HT-29 (cell line): Measurements from ENCODE around the gene PSTK. TPM values are rescaled to one million over a fixed set of nuclear protein-coding genes. Genes with fewer than 3 reads are reported as not detected.

ENCODE experiments used
- DNase-seq: peaks from one replicate; pipeline ENCODE4 v3.0.0-alpha.2; 2015; ENCODE audit warnings: low spot score
- total RNA-seq: library from RNA; depleted of rRNA; stranded (reverse); fragments of >200 nt; shearing (Covaris generic); gene quantifications from 2 replicates; pipeline ENCODE4 v1.2.3, GENCODE V29; 2014; rRNA removed

PSTK gene, protein sequence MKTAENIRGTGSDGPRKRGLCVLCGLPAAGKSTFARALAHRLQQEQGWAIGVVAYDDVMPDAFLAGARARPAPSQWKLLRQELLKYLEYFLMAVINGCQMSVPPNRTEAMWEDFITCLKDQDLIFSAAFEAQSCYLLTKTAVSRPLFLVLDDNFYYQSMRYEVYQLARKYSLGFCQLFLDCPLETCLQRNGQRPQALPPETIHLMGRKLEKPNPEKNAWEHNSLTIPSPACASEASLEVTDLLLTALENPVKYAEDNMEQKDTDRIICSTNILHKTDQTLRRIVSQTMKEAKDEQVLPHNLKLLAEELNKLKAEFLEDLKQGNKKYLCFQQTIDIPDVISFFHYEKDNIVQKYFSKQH
- total RNA-seq, result 4.2 and 6.0 TPM in 2 replicates

DNA sequence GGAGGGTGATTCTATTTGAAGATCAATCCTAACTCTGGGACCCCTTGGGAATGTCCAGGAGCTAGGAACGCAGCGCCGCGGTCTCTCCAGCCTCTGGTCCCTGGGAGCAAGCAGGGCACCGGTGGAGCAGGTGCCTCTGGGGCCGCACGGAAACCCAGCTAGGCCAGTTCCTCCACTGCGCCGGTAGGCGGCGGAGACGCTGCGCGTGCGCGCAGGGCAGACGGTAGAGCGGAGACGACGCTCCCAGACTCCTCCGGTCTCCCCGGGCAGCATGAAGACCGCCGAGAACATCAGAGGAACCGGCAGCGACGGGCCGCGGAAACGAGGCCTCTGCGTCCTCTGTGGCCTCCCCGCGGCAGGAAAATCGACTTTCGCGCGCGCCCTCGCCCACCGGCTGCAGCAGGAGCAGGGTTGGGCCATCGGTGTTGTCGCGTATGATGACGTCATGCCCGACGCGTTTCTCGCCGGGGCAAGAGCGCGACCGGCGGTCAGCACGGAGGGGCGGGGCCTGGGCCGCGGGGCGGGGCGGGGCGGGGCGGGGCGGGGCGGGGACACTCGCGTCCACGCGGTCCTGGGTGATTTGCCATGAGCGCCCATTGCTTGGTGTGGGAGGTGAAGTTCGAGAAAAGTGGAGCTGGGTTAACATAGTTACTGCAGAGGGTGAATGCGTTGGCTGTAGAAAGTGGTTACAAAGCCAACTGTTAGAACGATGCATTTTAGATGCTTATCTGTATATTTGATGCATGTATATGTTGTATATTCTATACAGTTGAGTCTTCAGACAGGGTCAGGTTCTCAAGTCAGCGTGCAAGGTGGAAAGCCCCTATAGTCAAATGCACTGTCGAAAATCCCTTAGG is at the start of gene PSTK:
TSS of gene PSTK (plus strand) at position 193 of the 857 bp plus-strand sequence. CDS start at position 272, 79 bp downstream.
- DNase-seq, result peak; percentile 94

DNA sequence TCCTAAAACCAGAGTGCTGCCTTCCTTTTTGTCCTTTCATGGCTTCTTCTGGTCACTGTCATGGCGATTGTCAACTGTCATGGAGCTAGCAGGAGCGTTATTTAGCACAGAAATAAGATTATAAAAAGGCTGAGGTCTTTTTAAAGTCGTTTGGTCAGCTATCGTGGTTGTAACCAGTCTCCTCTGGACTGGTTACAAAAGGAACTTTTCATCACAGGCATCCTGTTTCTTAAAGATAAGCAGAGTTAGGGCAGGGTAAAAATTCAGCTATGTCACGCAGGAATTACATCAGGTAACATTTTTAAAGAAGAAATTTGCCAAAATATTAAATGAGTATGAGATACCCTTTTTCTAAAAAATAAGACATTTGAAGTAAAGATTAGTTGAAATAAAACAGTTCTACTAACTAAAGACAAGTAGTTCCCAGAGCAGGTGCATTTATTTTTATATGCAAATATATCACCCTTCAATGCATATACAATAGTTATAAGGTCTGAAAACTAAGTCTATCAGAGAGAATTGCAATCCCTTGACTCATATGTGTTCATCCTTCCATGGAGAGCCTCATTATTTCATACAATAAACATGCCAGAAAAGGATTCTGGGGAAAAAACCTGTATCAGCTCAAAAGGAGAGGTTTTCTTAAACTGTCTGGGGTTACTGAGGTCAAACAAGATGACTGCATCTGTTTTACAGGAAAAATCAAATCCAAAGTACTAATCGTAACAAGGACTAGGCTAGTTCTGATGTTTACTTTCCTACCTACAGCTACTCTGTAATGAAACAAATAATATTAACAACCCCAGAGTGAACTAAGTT is 48.9 kb upstream of the PSTK start:
- no peak for DNase-seq

DNA sequence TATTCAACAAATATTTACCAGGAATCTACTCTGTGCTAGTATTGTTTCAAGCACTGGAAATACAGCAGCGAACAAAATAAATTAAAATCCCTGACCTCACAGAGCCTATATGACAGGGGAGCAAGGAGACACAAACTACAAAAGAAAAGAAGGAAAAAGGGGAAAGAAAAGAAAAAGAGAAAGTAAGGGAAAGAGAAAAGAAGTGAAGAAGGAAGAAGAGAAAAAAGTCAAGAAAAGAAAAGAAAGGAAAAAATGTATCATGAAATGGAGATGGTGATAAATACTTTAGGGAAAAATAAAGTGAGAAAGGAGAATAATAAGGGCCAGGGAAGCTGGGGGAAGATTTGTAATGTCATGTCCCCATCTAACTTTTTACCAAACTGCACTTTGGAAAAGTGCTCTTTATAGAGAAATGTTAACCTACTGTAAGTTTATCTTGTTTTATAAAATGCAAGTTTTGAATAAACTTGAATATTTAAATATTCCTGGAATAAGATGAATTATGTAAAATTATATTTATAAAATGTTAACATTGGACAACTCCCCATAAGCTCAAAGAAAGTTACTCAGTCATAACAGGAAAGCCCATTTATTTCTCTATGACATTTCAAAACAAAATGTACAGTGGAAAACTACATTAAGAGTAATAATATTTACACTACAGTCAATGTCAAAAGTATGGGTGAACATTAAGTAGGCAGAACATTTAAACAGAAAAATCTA is 40.9 kb upstream of the PSTK start:
- DNase-seq, result no peak

DNA sequence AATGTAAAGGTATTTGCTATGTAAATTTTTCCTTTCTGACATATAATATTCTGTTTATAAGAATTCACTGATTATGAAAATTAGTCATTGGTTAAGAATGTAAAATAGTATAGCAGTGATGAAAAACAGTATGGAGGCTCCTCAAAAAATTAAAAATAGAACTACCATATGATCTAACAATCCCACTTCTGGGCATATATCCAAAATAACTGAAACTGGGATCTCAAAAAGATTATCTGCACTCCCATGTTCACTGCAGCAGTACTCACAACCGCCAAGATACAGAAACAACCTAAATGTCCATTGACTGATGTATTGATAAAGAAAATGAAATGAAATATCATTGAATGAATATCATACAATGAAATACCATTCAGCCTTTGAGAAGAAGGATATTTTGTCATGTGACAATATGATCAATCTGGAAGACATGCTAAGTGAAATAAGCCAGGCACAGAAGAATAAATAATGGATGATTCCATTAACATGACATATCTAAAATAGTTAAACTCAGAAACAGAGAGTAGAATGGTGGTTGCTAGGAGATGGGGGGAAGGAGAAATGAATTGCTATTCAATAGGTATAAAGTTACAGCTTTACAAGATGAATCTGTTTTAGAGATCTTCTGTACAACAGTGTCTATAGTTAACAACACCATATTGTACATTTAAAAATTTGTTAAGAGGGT is 40.2 kb upstream of the PSTK start:
- DNase-seq, result no peak

DNA sequence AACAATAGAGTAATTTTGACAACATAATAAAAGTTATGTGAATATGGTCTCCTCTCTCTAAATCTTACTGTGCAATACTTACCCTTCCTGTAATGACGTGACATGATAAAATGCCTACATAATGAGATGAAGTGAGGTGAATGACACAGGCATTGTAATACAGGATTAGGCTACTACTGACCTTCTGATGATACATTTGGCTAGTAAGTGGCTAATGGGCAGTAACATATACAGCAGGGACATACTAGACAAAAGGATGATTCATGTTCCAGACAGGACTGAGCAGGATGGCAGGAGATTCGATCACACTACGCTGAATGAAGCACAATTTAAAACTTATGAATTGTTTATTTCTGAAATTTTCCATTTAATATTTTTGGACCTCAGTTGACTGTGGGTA is 30.9 kb upstream of the PSTK start:
- no peak for DNase-seq

DNA sequence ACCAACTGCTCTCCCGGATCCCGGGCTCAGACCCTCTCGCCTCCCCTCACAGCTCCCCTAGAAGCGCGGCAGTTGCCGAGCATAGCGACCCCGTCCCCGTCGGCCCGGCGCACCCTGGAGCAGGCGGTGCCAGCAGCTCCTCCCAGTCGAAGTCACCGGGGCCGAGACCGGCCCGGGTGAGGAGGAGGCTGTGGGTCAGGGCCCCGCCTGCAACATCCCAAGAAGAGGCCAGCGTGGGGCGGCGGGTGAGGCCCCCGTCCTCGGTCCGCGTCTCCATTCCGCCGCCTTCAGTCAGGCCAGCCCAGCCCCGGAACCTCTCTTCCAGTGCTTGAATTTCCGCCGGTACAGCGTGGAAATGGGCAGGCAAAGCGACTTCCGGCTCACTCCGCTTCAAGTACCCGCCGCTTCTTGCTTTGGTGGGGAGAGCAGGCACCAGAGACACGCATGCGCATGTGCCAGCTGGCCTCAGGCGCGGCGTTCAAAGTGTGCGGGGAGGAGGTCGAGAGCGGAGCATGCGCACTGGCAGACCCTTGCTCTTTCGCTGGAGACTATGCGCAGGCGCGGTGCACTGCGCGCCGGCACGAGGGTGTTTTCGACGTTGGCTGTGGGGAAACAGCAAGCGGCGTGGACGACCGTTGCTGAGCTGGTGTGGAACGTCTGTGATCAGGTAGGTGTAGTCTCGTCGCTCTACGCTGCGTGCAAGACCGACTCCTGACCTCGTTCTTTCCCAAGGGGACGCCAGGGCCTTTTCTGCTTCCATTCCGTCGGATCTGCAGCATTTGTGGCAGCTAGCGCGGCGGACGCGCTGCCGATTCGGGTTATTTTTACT is 26.1 kb upstream of the PSTK start, which contains the start of gene C10orf88:
TSS of gene C10orf88 (minus strand) at position 326 of the 829 bp plus-strand sequence. CDS start at position 277, 49 bp downstream.
- DNase-seq, result peak; percentile 95

DNA sequence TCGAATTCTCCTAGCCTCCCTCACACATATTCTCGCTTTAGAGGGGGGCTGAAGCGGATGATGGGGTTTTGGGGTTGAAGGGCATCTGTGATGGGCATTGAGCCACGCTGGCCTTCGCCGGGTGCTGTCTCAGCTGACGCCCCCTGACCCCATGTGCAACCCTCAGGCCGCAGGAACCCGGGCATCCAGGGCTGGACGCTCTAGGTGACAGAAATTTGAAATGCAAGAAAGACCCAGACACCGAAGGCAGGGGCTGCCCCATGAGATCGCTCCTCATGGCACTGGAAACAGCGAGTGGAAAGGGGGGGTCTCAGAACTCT is 25.5 kb upstream of the PSTK start:
- DNase-seq, result no peak

DNA sequence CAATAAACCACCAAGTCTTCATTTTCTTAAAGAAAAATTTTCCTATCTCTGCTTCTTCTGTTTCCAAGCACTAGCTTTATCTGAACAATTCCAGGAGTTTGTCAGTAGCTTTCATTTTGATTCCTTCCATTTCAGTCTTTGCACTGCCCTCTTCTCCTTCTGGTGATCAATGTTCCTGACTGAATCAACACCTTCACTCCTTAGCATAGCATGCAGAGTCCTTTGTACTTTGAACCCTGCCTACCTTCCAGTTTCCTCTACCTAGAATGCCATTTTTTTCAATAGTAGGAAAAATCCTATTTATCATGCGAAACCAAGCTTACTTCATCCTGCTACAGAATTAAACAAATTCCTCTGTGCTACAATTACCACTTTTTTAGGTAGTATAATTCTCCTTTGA is 24.3 kb upstream of the PSTK start:
- DNase-seq, result peak; percentile 2

DNA sequence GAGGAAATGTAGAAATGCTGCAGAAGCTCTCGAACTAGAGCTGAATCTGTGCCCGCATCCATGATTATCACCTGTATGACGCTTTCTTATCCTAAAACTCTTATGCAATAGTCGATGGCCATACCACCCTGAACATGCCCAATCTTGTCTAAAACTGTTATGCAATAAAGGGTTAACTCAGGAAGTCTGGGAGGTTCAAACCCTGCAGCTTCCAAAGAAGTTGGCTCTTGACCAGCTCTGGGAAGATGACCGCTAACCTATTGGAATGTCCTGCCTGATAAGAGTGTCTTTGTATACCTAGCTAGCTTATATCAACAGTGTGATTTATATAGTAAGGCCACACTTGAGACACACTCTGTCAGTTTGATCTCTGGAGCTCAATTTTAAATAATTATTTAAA is 22.7 kb upstream of the PSTK start:
- DNase-seq, result no peak

DNA sequence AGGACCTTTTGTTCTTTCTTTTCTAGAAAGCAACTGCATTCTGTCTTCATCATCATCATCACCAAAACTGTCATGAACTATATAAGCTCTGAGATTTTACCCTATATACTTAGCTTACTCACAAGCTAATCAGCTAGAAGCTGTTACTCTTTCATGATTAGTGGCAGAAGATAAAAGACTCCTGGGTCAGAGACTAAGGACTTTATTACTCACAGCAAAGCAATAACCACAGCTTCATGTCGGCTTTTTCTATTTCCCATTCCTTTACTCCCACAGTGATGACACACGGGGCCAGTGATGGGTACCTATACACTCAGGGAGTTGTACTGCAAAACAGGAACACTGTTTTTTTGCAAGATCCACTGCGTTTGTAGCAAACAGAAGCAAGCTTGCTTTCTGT is 17.8 kb upstream of the PSTK start:
- no peak for DNase-seq

DNA sequence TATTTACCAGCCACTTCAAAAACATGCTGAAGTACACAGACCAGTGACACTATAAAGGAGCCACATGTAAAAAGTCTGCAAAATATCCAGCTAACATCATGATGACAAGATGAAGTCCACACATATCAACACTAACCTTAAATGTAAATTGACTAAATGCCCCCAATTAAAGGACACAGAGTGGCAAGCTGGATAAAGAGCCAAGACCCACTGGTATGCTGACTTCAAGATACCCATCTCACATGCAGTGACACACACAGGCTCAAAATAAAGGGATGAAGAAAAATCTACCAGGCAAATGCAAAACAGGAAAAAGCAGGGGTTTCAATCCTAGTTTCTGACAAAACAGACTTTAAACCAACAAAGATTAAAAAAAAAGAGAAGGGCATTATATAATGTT is 13.3 kb upstream of the PSTK start:
- DNase-seq, result no peak

DNA sequence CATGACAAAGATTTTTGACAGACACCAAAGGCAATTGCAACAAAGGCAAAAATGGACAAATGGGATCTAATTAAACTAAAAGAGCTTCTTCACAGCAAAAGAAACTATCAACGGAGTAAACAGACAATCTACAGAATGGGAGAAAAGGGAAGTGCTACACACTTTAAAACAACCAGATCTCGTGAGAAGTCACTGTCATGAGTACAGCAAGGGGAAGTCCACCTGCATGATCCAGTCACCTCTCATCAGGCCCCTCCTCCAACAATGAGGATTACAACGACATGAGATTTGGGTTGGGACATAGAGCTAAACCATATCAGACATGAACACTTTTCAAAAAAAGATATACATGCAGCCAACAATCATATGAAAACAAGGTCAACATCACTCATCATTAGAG is 11.5 kb upstream of the PSTK start:
- no peak for DNase-seq

DNA sequence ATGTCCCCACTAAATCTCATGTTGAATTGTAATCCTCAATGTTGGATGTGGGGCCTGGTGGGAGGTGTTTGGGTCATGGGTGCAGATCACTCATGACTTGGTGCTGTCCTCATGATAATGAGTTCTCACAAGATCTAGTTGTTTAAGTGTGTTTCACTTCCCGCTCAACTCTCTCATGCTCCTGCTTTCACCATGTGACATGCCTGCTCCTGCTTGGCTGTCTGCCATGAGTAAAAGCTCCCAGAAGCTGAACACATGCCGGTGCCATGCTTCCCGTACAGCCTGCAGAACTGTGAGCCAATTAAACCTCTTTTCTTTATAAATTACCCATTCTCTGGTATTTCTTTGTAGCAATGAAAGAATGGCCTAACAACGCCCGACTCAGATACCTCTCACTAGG is 6.2 kb upstream of the PSTK start:
- DNase-seq, result no peak

DNA sequence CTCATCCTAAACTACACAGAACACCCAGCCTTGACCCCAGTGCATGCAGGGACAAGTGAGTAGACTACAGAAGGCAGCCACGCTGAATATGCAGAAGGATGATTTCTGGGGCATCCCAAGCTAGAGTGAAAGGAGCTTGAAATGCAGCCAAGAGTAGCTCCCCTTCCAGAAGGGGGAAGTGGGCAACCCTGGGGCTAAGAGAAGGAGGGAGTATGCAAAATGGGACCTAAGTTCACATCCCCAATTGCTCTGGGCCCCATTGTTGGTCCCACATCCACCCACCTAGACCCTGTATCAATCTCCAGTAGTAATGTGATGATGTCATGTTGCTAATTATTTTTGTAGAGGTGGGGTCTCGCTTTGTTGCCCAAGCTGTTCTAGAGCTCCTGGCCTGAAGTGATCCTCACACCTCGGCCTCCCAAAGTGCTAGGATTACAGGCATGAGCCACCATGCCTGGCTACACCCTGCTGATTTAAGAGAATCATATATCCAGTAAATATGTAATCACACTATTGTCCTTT is 5.6 kb upstream of the PSTK start:
- no peak for DNase-seq

DNA sequence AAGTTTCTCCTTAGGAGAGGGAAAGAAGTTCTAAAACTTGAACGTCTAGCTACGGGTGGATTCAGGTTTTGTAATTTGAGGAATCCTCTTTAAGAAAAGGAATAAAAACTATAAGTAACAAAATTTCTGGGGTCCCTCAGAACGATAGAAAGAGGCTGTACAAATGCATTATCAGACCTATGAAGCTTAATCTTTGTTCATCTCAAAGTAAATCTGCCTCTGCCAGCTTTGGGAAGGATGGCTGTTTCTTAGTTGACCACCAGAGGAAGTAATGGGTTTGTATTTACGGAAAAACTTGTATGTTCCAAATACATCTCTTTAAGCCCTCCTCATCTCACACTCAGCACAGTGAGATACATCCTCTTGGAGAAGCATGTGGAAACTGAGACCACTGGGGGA is 864 bp downstream of the PSTK start:
- DNase-seq, result peak; percentile 59

DNA sequence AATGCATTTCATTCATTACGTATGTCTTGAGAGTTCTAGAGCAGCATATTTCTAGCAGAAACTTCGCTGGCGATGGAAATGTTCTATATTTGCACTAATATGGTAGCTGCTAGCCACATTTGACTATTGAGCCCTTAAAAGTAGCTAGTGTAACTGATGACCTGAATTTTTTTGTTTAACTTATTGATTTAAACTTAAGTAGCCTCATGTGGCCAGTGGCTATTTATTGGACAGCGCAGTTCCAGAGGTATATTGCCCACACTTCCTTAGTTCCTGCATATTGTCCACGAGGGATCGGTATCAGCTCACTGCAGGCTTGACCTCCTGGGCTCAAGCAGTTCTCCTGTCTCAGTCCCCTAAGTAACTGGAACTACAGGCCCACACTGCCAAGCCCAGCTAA is 3.7 kb downstream of the PSTK start:
- no peak for DNase-seq

DNA sequence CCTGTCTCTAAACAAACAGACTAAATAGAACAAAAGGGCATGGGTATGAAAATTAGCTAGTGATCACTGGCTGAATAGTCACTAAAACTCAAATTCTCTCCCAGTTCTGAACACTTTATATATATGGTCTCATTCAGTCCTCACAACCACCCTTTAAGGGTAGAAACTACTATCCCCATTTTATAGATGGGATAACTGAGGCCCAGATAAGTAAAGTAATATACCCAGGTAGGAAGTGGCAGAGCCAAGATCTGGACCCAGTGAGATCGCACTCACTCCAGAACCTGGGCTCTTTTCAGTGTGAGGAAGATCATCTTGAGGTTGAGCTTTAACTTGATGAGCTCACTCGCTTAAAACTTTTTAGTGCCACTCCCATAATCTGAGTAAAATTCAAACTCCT is 4.5 kb downstream of the PSTK start:
- DNase-seq, result no peak

DNA sequence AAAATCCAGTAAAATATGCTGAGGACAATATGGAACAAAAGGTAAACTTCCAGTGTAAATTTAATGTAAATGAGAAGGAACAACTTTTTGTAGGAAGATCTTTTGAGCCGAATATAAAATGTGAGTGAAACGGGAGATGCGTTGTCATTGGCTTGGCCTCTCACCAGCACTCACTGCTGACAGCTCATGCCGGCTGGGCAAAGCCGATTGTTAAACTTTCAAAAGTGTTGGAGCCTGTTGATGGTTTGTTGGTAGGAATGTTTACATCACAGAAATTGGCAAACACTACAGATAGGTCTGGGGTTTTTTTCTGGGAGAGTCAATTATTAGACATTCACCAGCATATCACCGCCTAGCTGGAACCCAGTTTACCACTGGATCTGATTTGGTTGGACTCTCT is 6.1 kb downstream of the PSTK start:
- DNase-seq, result no peak

DNA sequence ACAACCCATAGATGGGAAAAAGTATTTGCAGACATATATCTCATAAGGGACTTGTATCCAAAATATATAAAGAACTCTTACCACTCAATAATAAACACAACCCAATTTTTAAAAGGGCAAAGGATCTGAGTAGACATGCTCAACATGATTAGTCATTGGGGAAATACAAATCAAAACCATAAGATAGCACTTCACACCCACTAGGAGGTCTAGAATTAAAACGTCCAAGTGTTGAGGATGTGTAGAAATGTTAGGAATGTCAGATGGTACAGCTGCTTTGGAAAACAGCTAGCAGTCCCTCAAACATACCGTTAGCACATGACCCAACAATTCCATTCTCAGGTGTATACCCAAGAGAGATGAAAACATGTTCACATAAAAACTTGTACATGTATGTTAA is 8.3 kb downstream of the PSTK start:
- DNase-seq, result no peak

DNA sequence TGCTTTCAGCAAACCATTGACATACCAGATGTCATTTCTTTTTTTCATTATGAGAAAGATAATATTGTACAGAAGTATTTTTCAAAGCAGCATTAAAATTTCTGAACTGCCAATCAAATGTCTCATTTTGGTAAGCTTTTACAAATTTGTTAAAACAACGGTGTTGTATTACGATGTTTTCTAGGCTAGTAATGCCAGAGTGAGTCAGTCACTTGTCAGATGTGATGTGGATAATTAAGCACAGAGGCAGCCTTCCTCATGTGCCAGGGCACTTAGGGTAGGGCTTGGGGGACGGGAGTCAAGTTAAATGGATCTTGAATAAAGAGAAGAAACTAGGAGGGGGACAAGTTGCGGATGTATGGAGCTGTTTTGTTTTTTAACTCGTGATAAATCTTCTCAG is 10.1 kb downstream of the PSTK start:
- no peak for DNase-seq
